ENCODE measurements around the gene KLHL22.
"Not testable (repeated sequence)": the region's sequence is repeated elsewhere in the genome, so short reads cannot be mapped to it uniquely, and the experiment has no call there.

Gene KLHL22, protein sequence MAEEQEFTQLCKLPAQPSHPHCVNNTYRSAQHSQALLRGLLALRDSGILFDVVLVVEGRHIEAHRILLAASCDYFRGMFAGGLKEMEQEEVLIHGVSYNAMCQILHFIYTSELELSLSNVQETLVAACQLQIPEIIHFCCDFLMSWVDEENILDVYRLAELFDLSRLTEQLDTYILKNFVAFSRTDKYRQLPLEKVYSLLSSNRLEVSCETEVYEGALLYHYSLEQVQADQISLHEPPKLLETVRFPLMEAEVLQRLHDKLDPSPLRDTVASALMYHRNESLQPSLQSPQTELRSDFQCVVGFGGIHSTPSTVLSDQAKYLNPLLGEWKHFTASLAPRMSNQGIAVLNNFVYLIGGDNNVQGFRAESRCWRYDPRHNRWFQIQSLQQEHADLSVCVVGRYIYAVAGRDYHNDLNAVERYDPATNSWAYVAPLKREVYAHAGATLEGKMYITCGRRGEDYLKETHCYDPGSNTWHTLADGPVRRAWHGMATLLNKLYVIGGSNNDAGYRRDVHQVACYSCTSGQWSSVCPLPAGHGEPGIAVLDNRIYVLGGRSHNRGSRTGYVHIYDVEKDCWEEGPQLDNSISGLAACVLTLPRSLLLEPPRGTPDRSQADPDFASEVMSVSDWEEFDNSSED

DNA sequence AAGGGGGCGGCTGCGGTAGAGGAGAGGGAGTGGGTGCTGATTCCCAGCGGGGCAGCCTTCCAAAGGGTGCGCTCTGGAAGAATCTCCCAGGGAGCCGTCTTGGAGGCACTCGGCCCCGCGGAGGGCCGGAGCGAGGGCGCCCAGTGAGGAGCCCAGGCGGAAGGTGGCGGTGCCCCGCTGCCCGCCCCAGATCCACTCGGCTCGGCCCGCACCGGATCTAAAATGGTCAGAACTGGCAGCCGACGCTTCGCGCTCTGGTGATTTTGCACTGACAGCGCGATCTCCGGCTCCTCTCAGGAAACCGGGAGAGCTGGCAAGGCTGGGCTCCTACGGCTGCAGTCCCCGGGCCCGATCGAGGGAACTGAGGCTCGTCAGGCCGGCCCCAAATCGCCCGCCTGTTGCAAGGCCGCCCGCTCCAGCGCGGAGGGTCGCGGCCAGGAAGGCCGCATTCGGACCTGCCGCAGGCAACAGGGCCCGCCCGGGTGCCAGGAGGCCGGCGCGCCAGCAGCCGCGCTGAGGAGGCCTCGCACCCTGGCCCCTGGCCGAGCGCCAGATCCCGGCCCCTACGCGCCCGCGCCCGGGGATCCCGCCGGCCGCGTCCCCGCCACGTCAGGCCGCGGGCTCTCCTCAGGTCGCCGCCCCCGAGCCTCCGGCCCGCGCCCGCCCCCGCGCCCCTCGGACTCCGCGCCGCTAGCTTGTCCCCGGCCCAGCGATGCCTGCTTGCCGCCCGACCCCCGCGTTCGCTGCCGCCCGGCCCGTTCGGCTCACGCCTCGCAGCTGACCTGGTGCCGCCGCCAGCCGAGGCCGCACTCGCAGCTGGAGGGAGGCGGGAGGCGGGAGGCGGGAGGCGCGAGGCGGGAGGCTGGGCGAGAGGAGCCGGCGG lies at the start of gene KLHL22:
Gene KLHL22, minus strand, starts transcription at position 818 of the 883 bp plus-strand sequence. CDS start 6,584 bp downstream, outside the sequence.
- DNase-seq, result no peak

DNA sequence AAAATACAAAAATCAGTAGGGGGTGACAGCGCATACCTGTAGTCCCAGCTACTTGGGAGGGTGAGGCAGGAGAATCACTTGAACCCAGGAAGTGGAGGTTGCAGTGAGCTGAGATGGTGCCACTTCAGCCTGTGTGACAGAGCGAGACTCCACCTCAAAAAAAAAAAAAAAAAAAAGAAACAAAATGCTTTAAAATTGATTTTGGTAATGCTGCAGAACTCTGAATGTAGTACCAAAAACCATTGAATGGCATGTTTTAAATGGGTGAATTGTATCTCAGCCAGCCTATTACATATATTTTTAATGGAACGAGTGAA lies 49.7 kb upstream of the KLHL22 start:
- not testable (repeated sequence) for DNase-seq

DNA sequence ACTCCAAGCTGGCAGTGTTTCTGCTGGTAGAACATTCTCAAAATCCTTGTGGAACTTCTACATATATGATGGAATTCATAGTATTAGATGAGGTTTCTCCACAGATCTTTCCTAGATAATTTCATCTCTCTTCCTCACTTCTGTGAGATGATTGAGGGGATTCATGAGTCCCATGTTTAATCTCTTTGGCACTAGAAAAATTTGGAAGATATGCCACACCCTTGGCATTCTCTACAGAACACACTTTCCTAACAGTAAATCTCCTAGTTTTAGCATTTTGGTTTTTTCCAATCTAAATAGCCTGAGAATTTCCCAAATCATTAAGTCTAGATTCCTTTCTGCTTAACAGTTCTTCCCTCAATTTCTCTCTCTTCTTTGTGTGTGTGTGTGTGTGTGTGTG lies 47.1 kb upstream of the KLHL22 start:
- no peak for DNase-seq

DNA sequence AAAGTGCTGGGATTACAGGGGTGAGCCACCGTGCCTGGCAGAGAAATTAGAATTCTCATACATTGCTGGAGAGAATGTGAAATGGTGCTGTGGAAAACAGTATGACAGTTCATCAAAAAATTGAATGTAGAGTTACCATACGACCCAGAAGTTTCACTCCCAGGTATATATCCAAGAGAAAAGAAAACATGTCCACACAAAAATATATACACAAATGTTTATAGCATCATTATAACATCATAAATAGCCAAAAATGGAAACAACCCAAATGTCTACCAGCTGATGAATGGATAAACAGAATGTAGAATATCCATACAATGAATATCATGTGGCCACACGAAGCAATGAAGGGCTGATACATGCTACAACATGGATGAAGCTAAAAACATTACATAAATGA lies 46.5 kb upstream of the KLHL22 start:
- no peak for DNase-seq

DNA sequence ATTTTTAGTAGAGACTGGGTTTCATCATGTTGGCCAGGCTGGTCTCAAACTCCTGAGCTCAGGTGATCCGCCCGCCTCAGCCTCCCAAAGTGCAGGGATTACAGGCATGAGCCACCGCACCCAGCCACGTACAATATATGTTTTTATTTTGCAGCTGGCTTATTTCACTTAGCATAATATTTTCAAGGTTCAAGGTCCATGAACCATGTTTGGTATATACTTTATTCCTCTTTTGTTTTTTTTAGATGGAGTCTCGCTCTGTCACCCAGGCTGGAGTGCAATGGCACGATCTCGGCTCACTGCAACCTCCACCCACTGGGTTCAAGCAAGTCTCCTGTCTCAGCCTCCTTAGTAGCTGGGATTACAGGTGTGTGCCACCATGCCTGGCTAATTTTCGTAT lies 43.3 kb upstream of the KLHL22 start:
- not testable (repeated sequence) for DNase-seq

DNA sequence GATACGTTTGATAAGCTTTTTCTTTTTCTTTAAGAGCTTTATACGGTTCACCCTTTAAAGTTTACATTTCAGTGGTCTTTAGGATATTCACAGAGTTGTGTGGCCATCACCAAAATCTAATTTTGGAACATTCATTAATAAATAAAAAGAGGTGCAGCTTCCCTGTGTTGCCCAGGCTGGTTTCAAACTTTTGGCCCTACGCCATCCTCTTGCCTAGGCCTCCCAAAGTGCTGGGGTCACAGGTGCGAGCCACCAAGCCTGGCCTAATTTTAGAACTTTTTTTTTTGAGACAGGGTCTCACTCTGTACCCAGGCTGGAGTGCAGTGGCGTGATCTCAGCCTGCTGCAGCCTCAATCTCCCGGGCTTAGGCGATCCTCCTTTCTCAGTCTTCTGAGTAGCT lies 42.4 kb upstream of the KLHL22 start:
- no peak for DNase-seq

DNA sequence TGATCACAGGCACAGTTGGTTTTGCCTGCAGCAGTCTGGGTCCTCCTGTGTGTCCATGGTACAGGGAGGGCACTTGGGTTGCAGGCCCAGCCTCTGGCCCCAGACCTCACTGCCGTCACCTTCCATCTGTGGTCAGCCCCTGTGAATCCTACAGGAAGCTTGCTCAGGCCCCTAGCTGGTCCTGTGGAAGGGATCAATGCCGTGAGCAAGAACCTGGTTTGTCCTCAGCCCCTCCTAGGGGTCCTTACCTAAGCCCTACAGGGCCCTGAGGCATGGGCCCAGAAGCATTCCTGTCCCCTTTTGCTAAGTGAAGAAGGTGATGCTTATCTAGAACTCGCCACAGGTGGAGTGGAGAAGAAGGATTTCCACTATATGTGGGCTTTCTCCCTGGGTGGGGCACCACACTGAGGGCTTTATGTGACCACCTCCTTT lies 41.7 kb upstream of the KLHL22 start:
- DNase-seq, result no peak

DNA sequence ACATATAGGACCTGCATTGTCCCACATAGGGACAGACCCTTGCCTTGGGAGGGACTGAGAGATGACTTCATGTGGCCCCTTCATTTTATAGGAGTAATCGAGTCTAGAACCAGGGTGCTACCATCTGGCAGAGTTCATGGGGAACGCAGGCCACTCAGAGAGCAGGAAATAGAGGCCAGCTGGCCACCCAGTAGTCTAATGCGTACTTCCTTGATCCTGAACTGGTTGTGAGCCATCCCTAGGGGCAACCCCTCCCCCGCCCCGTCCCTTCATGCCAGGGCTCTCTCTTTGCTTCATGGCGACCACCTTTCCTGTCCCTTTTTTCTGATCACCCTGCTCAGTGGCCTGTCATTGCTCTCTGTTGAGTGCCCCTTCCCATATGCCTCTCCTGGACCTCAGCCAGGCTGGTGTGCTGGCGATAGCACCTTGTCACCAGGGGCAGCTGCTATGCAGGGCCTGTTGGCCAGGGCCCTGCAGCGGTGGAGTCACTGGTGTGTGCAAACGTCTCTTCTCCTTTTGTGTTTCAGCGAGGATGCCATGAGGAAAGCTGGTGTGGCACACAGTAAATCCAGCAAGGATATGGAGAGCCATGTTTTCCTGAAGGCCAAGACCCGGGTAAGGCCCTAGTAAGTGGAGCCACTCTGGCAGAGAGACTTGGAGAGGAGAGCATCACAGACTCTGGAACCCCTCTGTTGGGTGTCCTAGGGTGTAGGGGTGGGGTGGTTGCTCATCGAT lies 41.2 kb upstream of the KLHL22 start:
- DNase-seq, result no peak

DNA sequence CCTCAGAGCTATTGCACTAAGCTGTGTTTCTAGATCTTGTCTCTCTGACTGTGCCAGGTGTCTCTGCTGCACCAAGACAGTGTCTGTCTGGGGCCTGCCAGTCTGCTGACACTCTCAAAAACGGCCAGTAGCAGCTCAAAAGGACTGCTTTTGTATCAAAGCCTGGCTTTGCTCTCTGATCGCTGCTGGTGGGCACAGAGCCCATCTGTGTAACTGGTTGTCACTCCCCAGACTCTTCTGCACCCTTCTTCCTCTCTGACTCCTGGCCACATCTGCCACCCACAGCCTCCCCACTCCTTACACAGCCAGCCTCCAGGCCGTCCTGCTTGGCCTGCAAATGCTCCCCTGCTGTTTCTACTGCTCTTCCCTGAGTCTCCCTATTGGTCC lies 38.3 kb upstream of the KLHL22 start:
- no peak for DNase-seq

DNA sequence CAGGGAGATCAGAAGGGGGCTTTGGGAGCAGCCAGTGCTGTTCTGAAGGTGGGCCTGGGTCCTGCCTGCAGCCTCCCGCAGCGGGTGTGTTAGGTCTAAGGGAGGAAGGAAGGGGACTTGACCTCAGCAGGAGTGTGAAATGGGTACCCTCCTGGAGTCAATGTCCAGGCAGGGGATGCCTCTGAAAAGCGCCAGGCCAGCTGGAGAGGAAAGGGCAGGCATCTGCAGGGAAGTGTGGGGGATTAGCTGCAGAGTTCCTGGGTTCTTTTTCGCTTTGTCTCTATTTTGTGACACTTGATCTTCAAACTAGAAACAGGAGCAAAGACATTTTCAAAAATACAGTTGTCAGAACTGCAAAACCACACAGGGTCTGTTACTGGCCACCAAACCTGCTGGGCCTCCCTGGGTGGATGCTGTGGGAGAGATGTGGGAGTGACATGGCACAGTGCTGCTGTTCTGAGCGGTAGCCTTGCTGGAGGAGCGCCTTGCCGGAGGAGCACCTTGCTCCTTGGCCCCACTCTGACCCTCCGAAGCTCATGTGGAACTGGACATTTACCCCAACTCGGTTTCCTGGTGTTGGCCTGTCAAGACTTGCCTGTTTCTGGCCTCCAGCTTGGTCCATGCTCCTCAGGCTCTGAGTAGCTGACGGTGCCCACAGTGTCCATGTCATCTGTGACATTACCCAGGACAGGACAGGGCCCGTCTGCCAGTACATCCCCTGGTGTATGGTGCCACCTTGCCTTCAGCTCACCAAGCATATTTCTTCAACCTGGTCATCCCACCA lies 37.7 kb upstream of the KLHL22 start:
- no peak for DNase-seq

DNA sequence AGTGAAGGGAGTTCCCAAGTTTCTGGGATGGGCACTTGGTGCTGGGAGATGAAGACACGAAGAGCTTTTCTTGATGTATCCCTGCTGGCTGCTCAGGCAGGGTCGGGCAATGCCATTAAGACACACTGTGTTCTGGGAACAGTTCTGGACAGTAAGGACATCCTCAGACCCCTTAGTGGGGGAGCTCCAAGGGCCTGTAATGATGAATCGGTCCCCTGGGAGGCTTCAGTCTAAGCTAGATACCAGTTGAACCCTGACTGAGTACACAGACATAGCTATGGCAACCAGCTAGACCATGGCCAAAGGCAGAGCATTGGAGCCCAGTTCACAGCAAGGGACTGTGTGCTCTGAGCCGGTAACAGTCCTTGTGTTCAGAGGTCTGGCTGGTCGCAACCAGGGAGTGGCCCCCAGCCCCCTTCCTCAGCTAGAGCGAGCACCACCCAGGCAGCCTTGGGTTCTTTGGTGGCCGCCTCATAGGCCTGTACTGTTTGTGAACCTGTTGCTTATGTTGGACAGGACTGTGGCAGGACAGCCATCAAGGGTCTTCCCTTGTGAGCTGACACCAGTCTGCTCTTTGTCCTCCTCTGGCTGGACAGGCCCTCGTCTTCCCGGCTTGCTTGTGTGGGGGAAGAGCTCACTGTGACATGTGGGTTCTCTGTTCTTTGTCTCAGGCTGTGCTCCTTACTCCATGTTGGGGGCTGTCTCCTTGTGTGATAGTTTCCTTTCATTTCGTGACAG lies 36.8 kb upstream of the KLHL22 start:
- no peak for DNase-seq

DNA sequence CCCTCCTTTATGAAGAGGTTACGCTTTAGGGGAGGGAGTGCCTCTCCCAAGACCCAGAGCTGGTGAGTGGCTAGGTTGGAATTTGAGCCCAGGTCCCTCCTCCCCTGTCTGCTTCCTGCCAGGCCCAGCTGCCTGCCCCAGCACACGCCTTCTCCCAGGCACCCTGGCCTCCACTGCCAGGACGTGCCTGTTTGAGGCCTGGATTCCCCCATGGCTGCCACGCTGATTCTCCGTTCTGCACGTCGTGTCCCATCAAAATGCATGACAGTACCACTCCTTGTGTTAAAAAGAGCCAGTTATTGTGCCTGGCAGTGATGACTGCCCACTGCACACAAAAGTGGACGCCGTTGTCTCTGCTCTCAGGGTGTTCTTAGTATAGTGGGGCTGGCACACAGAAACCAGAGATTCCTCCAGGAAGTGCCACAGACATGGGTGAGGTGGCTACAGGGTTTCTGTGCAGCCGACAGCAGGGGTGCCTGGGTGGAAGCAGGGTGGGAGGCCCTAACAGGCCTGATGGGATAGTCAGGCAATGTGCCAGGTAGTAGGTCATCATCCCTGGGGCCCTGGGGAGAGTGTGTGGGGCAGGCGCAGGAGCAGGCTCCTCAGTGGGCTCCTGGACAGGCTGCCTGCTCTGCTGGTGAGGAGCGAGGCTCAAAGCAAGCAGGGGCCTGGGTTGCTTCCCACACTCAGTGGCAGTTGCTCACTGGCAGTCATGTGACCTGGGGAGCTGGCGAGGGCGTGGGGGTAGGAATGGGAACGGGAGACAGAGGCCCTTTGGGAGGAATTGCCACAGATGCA lies 36.0 kb upstream of the KLHL22 start:
- no peak for DNase-seq

DNA sequence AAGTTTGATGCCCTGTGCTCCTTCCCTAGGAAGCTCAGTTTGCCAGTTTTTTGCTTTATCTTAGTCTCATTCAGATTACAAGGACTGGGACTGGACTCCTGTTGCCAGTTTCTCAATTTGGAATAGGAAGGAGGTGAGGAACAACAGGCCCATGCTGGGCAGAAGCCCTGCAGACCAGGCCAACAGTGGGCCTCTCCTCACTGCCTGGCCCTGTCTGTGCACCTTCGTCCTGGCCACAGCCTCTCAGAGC lies 35.5 kb upstream of the KLHL22 start:
- DNase-seq, result no peak

DNA sequence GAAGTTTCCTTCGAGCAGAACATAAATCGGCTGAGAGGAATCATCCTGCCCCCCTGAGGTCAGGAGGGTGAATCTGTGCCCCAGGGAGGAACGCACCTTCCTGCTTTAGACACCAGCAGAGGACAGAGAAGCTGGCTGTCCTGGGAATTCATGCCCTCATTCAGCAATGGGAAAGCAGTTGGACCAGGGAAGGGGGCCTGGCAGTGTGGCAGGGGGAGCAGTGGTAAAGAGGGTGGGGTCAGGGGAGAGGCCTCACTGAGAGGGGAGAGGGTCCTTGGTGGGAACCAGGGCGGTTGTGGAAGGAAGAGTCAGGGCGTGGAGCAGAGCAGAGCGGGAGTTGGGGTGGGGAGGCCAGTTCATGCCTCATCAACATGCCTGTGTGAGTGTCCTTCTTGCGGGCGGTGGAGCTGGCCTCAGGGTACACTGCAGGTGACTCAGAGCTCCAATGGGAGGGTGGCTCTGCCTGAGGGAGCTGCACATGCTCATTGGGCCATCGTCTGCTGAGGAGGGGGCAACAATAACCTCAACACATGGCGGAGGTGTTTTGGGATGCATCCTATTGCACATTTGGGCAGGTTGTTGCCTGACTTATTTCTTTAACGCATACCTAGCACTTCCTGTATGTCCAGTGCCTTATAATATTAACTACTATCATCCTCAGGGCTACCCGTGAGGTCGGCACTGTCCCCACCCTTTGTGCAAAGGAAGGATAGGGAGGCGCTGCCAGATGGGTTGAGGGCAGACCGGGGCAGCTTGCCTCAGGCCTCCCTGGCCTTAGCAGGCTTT lies 35.0 kb upstream of the KLHL22 start:
- DNase-seq, result no peak

DNA sequence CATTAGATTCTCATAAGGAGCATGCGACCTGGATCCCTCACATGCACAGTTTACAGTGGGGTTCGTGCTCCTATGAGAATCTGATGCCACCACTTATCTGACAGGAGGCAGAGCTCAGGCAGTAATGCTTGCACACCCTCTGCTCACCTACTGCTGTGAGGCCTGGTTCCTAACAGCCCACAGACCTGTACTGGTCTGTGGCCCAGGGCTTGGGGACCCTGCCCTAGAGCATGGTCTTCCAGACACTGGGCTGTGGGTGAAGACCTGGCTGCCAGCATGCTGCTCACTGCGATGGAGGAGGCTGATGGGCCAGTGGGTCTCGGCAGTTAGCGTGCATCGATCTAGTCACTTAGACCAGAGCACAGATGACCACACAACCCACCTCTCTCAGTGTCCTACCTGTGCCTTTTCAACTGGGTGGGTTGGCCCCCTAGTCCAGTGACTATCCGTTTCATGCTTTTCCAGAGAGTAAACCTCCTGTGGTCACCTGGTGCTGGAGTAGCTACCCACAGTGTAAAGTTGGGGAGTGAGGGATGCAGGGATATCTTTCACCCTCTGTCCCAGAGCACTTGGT lies 32.9 kb upstream of the KLHL22 start:
- DNase-seq, result no peak

DNA sequence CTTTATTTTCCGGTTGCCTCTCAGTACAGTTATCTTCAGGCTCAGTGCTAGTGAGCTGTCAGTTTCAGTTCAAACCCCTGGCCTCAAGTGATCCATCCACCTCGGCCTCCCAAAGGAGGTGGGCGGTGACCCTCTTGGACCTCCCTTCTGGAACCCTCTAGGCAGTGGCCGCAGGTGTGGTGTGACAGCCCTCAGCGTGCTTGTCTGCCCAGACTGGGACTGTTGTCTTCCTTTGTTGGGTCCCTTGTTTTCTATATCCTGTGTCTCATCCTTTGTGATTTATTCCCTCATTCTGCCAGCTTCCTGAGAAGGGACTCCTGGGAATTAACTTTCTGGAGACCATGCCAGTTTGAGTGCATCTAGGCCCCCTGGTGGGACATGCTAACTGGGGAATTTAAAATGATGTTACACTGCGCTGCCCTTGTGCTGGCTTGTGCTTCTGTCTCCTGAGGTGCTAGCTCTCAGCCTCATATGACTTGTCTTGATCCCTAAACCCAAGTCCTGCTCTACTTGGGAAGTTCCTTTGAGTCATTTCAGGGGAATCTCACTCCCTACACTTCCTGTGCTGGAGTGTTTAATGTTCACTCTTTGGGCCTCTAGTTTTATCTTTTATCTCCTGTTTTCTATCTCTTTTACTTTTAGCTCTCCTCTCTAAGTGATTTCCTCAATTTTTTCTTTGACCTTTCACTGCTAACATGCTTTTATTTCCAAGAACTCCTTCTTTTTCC lies 31.2 kb upstream of the KLHL22 start:
- DNase-seq, result no peak

DNA sequence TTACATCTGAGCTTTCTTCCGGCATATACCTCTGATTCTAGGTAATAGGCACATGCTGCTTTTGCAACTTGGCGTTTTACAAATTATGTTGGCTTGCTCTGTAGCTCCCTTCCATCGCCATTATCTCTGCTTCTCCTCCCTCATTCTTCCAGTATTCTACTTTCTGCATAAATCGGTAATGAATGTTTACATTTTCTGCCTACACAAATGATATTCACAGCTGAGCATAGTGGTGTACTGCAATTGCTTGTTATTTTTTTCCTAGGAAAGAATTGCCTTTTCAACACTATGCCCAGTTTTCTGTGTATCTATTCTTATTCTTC lies 30.7 kb upstream of the KLHL22 start:
- DNase-seq, result no peak

DNA sequence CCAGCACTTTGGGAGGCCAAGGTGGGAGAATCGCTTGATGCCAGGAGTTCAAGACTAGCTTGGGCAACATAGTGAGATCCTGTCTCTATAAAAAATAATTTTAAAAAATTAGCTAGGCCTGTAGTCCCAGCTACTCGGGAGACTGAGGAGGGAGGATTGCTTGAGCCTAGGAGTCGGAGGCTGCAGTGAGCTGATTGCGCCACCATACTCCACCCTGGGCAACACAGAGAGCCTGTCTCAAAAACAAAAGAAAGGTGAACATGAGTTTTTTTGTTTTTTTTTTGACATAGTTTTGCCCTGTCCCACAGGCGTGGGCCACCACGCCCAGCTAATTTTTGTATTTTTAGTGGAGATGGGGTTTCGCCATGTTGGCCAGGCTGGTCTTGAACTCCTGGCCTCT lies 29.5 kb upstream of the KLHL22 start:
- DNase-seq, result no peak

DNA sequence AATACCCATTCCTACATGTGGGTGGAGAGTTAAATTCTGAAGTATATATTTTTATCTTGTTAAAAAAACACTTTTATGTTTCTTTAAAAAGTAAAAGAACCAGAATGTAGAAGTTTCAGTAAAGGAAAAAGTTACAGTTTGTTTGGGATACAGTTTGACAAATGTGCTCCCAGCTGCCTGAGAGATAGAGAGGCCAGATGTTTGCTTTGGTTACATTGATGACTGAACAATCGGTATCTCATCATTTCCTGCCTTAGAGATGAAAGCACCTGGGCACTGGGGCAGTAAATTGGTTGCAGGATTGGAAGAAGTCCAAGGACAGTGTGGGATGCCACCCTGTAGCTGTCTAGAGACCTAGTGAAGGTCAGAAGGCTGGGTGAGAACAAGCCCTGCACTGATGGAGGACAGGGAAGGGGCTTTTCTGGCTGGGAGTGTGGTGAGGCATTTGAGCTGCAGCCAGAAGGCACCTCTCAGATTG lies 28.4 kb upstream of the KLHL22 start:
- no peak for DNase-seq

Data from NCI-H187 treated with DMSO at 0.1 percent for 48 hours (cell line).